Measurements from ENCODE around the gene DACH1. TPM values are rescaled to one million over a fixed set of nuclear protein-coding genes. Genes with fewer than 3 reads are reported as not detected.

DACH1 gene
- total RNA-seq, 4 donors from 2014 or later: 0.08 to 2.3 (median 0.71) TPM

- WGBS, 2 donors: 58 to 68% methylated on average over 16 of the region's 16 CpGs
- Histone ChIP-seq H3K4me1 (no peaks in the 10 kb centered on the region), H3K36me3 (no peaks in the 10 kb centered on the region), H3K27ac (no peak overlapping the region), H3K27me3 (no peaks in the 10 kb centered on the region), H3K9me3 (no peaks in the 10 kb centered on the region), H3K4me3 (no peak overlapping the region)
- intact Hi-C loops (cut with DNase I): no loop called here
- TF ChIP-seq CTCF (IDR thresholded peaks at IDR 0.05): no peak
- no peak for TF ChIP-seq POLR2A (IDR thresholded peaks at IDR 0.05)
- no peak for DNase-seq
Measured at GRCh38 chr13:71524613-71525304, 342.2 kb downstream of the DACH1 start.

GRCh38 chr13:71524245-71524612 is 342.8 kb downstream of the DACH1 start:
- DNase-seq: no peak
- H3K36me3 ChIP-seq: no peaks in the 10 kb centered on the region
- no peaks in the 10 kb centered on the region for H3K4me1 ChIP-seq
- H3K27me3 ChIP-seq: no peaks in the 10 kb centered on the region
- no peak overlapping the region for H3K4me3 ChIP-seq
- H3K27ac ChIP-seq: no peak overlapping the region
- TF ChIP-seq POLR2A (IDR thresholded peaks at IDR 0.05): no peak
- no peak for TF ChIP-seq CTCF (IDR thresholded peaks at IDR 0.05)
- H3K9me3 ChIP-seq: no peaks in the 10 kb centered on the region
- intact Hi-C loops (cut with DNase I): no loop called here
- 81 to 86% methylated on average over 3 of the region's 3 CpGs for WGBS, 2 donors

- Histone ChIP-seq H3K4me1 (no peaks in the 10 kb centered on the region), H3K27ac (no peak overlapping the region), H3K27me3 (no peaks in the 10 kb centered on the region), H3K4me3 (no peak overlapping the region), H3K36me3 (no peaks in the 10 kb centered on the region), H3K9me3 (no peaks in the 10 kb centered on the region)
- intact Hi-C loops (cut with DNase I): no loop called here
- 51 to 54% methylated on average over 4 of the region's 4 CpGs for WGBS, 2 donors
- no peak for DNase-seq
- no peak for TF ChIP-seq CTCF (IDR thresholded peaks at IDR 0.05)
- TF ChIP-seq POLR2A (IDR thresholded peaks at IDR 0.05): no peak
Measured at GRCh38 chr13:71522941-71523526, 344.0 kb downstream of the DACH1 start.

- Histone ChIP-seq H3K4me1 (no peaks in the 10 kb centered on the region), H3K9me3 (no peaks in the 10 kb centered on the region), H3K4me3 (no peak overlapping the region), H3K27me3 (no peaks in the 10 kb centered on the region), H3K36me3 (no peaks in the 10 kb centered on the region), H3K27ac (no peak overlapping the region)
- no peak for TF ChIP-seq POLR2A (IDR thresholded peaks at IDR 0.05)
- no peak for TF ChIP-seq CTCF (IDR thresholded peaks at IDR 0.05)
- intact Hi-C loops (cut with DNase I): no loop called here
- DNase-seq: no peak
- WGBS, 2 donors: 75 to 84% methylated on average over 2 of the region's 2 CpGs
Measured at GRCh38 chr13:71517004-71517403, 350.0 kb downstream of the DACH1 start.

- 82 to 83% methylated on average over 3 of the region's 3 CpGs for WGBS, 2 donors
- H3K4me3 ChIP-seq: no peak overlapping the region
- H3K27ac ChIP-seq: no peak overlapping the region
- no peaks in the 10 kb centered on the region for H3K4me1 ChIP-seq
- TF ChIP-seq CTCF (IDR thresholded peaks at IDR 0.05) (no peak), POLR2A (IDR thresholded peaks at IDR 0.05) (no peak)
- no peaks in the 10 kb centered on the region for H3K36me3 ChIP-seq
- no peak for DNase-seq
- H3K9me3 ChIP-seq: no peaks in the 10 kb centered on the region
- no peaks in the 10 kb centered on the region for H3K27me3 ChIP-seq
- intact Hi-C loops (cut with DNase I): no loop called here
Measured at GRCh38 chr13:71516521-71516920, 350.5 kb downstream of the DACH1 start.

All from esophagus squamous epithelium (tissue), 5 donors.